ENCODE results near the gene IGFBP7.

IGFBP7 gene

GRCh38 chr4:57129477-57129876, 19.3 kb upstream of the IGFBP7 start:
- no peak for DNase-seq

GRCh38 chr4:57127361-57127760, 17.2 kb upstream of the IGFBP7 start:
- DNase-seq, result no peak

GRCh38 chr4:57125996-57126395, 15.8 kb upstream of the IGFBP7 start:
- DNase-seq, result no peak

GRCh38 chr4:57124145-57124544, 14.0 kb upstream of the IGFBP7 start:
- DNase-seq, result no peak

- no peak for DNase-seq
These were observed 12.8 kb upstream of the IGFBP7 start for GRCh38 chr4:57122959-57123358.

GRCh38 chr4:57119054-57119651, 9.0 kb upstream of the IGFBP7 start:
- DNase-seq, result no peak

- DNase-seq, result no peak
These were observed 7.3 kb upstream of the IGFBP7 start for GRCh38 chr4:57117491-57117890.

GRCh38 chr4:57116245-57116644, 6.1 kb upstream of the IGFBP7 start:
- no peak for DNase-seq

- DNase-seq, result no peak
These were observed 4.8 kb upstream of the IGFBP7 start for GRCh38 chr4:57114973-57115372.

- DNase-seq, result no peak
These were observed 3.7 kb upstream of the IGFBP7 start for GRCh38 chr4:57113870-57114269.

- DNase-seq, result peak; percentile 4
These were observed 691 bp upstream of the IGFBP7 start for GRCh38 chr4:57110640-57111511.

GRCh38 chr4:57109411-57109846, 756 bp downstream of the IGFBP7 start:
- DNase-seq, result no peak

- no peak for DNase-seq
These were observed 4.0 kb downstream of the IGFBP7 start for GRCh38 chr4:57106181-57106580.

- no peak for DNase-seq
These were observed 5.3 kb downstream of the IGFBP7 start for GRCh38 chr4:57104706-57105560.

GRCh38 chr4:57103051-57103450, 7.1 kb downstream of the IGFBP7 start:
- no peak for DNase-seq

GRCh38 chr4:57102050-57102624, 8.0 kb downstream of the IGFBP7 start:
- no peak for DNase-seq

GRCh38 chr4:57100979-57101651, 9.1 kb downstream of the IGFBP7 start:
- DNase-seq, result no peak

- DNase-seq, result no peak
These were observed 10.8 kb downstream of the IGFBP7 start for GRCh38 chr4:57099363-57099762.

GRCh38 chr4:57098941-57099340, 11.2 kb downstream of the IGFBP7 start:
- DNase-seq, result no peak

- DNase-seq, result no peak
These were observed 11.8 kb downstream of the IGFBP7 start for GRCh38 chr4:57098415-57098814.

GRCh38 chr4:57097711-57098110, 12.5 kb downstream of the IGFBP7 start:
- DNase-seq, result no peak

- no peak for DNase-seq
These were observed 14.2 kb downstream of the IGFBP7 start for GRCh38 chr4:57095956-57096355.

- no peak for DNase-seq
These were observed 14.9 kb downstream of the IGFBP7 start for GRCh38 chr4:57095245-57095644.

All from activated CD4-positive, alpha-beta T cell treated with anti-CD3 and anti-CD28 coated beads for 48 hours (primary cell).